Middle frontal gyrus (tissue), 1 donor: ENCODE measurements around the gene ZNF487.
"Not testable (repeated sequence)": the region's sequence is repeated elsewhere in the genome, so short reads cannot be mapped to it uniquely, and the experiment has no call there.

Source experiments
- DNase-seq: peaks from one replicate; pipeline ENCODE4 v3.0.0-alpha.2; 2015; ENCODE audit warnings: low spot score; ENCODE audit errors: extremely low spot score

ZNF487 gene

DNA sequence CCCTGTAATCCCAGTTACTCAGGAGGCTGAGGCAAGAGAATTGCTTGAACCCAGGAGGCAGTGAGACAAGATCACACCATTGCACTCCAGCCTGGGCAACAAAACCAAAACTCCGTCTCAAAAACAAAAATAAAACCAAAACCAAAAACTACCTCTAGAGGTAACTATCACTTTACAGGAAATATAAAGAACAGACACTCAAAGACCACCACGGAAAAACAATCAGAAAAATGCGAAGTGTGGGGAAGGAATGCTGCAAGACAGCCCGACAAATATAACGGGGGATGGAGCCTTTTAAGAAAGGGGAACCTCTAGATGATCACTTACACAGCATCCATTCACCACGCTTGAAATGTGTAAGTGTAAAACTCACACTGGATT is 32.2 kb upstream of the ZNF487 start:
- DNase-seq = no peak

DNA sequence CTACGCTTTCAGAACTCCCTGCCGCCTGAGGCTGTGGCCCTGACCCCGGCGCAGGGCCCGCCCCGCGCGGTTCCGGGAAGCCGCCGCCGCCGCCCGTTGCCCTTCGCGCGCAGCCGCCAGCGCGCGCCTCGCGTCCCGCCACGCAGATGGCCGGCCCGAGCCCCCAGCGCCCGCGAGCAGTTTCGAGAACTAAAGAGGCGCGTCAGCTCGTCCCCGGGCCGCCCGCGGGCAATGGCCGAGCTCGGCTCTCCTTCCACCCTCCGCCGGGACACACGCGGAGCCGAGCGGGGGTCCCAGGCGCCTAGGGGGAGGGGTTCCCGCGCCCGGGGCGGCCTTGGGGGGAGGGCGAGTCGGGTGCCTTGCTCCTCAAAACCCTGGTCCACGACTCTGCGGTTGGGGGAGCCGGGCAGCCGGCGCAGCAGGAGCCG is 29.7 kb upstream of the ZNF487 start:
- no peak for DNase-seq

DNA sequence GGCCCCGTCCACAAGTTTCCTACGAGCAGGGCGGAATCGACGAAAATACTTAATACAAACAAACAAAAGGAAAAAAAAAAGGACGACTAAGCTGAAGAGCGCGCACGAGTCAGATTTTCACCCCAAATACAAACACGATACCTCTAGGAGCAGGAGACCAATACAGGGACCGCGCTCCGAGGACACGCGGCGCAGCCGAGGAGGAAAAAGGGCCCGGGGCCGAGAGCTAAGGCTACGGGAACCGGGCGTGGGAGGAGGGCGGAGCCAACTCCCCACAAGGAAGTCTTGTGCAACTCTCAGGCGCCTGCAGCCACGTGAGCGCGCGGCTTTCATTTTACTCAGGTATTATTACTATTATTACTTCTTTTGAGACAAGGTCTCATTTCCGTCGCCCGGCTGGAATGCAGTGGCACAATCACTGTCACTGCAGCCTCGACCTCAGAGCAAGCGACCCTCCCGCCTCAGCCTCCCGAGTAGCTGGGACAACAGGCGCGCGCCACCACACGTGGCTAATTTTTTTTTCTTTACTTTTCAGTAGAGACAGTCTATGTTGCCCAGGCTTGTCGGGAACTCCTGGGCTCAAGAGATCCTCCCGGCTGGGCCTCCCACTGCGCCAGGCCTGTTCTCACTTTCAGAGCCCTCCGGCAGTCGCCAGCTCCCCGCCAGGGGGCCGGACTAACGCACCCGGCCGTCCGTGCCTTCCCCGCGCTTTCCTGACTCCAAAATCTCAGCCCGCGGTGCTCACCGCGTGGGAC is 29.2 kb upstream of the ZNF487 start:
- no peak for DNase-seq

DNA sequence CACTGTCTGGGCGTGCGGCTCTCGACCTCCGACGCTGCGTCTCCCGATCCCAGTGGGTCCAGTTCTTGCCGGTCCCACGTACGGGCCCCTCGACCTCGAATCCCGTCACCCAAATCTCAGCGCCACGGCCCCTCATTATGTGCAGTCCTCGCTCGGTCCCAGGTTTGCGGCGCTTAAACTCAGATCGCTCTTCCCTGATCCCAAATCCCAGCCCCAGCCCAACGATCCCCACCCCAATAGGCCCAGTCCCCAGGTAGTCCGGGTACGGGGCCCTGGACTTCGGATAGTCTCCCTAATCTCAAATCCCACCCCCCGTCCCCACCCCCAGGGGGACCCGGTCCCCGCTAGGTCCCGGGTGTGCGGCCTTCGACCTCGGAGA is 28.6 kb upstream of the ZNF487 start:
- no peak for DNase-seq

DNA sequence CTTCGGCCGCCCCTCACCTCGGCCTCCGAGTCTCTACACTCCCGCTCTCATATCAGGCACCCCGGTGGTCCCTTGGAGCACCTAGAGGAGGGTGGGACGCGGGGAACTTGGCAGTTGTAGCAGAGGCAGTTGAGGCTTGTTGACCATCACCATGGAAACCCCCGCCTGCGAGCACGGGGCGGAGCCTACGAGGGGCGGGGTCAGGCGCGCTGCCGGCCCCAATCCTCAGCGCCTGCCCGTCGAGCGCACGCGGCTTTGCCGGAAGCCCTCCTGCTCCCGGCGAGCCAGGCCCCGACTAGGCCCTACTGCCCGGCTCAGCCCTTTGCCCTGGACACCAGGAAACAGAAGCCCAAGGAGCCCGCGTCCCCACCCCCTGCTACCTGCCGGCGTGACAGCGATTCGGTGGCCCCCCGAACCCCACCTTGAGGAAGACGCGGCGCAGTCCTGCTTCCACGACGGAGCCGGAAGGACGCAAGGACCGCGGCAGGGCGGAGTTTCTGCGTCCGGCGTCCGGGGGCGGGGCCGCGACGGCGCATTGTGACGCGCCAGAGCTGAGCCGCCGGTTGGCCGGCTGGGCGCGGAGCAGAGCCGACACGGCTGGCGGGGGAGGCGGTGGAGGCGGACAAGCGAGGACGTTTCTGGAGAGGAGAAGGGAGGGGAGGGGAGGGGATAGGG is 28.1 kb upstream of the ZNF487 start, which contains the start of gene HNRNPF:
TSS of gene HNRNPF (minus strand) at position 477 of the 675 bp plus-strand sequence. CDS start 21,302 bp downstream, outside the sequence.
- DNase-seq = peak; percentile 97

DNA sequence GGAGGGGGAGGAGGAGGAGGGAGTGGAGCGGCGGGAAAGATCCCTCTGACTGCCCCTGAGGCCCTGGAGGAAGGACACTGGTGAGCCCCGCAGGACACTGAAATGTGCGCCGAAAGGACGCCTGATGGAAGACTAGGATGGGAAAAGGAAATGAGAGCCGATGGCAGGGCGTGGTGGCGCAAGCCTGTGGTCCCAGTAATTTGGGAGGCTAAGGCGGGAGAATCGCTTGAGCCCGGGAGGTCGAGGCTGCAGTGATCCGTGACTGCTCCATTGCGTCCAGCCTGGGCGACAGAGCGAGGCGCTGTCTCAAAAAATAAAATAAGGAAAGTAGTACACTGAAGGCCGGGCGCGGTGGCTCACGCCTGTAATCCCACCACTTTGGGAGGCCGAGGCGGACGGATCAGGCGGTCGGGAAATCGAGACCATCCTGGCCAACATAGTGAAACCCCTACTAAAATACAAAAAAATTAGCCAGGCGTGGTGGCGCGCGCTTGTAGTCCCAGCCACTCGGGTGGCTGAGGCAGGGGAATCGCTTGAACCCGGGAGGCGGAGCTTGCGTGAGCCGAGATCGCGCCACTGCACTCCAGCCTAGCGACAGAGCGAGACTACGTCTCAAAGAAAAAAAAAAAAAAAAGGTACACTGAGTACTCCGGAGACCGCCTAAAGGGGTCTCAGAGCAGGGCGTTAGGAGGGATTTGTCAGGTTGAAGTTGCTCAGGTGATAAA is 27.4 kb upstream of the ZNF487 start:
- no peak for DNase-seq

DNA sequence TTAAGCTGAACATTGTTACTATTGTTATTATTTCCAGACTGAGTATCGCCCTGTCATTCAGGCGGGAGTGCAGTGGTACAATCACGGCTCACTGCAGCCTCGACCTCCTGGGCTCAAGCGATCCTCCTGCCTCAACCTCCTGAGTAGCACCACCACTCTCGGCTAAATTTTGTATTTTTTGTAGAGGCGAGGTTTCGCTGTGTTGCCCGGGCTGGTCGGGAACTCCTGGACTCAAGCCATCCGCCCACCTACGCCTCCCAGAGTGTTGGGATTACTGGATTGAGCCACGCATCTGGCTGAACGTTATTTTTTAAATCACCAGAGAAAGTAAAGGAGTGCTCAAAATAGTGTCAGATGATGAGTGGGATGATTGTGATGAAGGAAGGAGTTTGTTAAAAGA is 26.6 kb upstream of the ZNF487 start:
- DNase-seq = no peak

DNA sequence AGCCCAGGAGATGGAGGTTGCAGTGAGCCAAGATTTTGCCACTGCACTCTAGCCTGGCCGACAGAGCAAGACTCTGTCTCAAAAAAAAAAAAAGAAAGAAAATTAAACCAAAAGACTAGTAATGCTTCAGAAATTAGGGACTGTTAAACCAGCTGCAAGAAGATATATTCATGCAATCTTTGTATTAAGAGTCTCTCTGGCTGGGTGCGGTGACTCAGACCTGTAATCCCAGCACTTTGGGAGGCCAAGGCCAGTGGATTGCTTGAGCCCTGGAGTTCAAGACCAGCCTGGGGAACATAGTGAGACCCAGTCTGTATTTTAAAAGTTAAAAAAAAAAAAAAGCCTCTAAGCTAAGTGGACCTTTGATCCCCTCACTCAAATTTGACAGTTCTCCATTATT is 25.4 kb upstream of the ZNF487 start:
- no peak for DNase-seq

DNA sequence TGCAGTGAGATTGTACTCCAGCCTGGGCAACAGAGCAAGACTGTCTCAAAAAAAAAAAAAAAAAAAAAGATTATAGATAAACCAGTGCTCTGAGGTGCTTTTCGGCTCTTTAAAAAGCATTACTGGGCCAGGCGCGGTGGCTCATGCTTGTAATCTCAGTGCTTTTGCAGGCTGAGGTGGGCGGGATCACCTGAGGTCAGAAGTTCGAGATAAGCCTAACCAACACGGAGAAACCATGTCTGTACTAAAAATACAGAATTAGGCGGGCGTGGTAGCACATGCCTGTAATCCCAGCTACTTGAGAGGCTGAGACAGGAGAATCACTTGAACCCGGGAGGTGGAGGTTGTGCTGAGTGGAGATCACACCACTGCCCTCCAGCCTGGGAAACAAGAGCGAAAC is 21.4 kb upstream of the ZNF487 start:
- no peak for DNase-seq

DNA sequence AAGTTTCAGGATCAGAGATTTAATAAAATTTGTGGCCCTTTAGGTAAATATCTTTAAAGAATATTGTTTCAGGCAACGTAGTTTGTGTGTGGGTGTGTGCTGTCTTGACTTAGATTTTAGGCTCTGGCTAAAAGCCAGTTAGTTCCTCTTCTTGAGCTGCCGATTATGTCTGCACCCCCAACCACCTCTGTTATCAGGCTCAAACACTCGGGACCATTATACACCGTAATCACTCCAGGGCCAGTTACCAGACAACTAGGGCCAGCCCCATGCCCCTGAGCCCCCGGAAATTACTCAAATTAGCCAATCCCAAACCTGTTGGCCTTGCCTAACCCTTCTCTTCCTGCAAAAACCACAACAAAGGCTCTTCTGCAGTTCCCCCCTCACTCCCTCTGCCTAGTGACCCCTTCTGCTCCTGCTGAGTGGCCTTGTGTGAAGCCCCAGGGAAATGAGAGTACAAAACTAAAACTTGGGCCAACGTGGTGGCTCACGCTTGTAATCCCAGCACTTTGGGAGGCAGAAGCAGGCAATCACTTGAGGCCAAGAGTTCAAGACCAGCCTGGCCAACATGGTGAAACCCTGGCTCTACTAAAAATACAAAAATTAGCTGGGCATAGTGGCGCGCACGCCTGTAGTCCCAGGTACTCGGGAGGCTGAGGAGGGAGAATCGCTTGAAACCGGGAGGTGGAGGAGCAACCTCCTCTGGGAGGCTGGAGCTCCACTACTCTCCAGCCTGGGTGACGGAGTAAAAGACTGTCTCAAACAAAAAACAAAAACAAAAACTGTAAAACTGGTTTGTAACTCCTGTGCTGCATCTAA is 18.8 kb upstream of the ZNF487 start:
- no peak for DNase-seq

DNA sequence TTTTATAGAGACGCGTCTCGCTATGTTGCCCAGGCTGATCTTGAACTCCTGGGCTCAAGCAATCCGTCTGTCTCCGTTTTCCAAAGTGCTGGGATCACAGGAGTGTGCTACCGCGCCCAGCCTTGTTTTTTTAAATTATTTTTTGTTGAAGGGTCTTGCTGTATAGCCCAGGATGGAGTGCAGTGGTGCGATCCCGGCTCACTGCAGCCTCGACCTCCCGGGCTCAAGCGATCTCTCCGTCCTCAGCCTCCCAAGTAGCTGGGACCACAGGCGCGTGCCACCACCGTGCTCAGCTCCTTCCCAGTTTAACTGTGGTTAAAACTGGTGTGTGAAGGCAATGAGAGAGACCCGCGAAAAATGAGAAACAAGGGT is 16.9 kb upstream of the ZNF487 start:
- no peak for DNase-seq

DNA sequence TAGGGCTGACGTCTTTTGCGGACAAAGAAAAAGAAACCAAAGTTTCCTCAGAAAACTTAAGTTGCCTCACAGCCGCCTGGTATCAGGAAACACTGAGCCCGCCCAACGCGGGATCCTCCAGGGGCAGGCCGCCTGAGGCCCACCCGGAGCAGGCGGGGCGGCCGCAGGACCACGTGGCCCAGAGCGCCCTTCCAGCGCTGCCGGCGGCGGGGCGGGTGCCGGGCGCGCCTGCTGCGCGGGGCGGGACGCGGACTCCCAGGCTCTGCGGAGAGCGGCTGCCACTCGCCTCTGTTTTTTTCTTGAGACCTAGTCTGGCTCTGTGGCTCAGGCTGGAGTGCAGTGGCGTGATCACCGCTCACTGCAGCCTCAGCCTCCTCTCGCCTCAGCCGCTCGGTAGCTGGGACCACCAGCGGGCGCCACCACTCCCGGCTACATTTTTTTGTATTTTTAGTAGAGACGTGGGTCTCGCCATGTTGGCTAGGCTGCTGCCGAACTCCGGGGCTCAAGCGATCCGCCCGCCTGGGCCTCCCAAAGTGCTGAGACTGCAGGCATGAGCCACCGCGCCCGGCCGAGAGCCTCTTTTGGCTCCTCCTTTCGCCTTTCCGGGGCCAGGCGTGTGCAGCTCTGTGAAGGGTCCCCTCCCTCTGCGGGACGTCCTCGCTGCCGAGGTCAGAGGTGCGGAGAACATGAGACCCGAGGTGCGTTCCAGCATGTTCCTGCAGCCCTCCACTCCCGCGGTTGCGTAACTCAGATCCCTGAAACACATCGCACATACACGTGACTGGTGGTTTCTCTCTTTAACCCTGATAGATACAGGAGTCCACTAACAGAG is 16.3 kb upstream of the ZNF487 start:
- peak; percentile 77 for DNase-seq

DNA sequence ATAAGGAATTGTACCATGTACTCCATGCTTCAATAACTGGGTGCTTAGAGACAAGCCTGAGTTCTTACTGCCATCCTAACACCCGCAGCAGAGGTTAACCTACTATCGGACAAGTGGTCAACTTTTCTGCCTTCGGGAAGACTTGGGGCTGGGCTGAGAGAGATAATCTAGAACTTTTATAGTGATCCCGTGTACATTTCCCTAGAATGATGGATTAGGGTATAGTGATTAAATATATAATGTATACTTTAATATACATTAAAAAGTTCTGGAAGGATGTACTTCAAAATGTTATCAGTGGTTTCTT is 15.8 kb upstream of the ZNF487 start:
- DNase-seq = no peak

DNA sequence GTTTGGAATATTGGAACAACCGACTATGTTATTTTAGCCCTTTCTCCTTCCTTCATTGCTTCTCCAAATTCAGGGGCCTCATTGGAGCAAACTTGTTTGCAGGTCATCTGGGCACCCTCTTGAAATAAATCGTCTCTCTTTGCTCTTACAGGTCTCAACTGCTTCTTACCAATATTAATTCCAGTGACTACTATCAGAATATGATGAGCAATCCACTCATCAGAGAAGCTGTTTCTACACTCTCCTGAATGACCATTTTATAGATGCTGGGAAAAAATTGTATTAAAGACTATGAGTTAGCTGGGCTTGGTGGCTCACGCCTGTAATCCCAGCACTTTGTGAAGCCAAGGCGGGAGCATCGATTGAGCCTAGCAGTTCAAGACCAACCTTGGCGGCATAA is 15.4 kb upstream of the ZNF487 start:
- no peak for DNase-seq

DNA sequence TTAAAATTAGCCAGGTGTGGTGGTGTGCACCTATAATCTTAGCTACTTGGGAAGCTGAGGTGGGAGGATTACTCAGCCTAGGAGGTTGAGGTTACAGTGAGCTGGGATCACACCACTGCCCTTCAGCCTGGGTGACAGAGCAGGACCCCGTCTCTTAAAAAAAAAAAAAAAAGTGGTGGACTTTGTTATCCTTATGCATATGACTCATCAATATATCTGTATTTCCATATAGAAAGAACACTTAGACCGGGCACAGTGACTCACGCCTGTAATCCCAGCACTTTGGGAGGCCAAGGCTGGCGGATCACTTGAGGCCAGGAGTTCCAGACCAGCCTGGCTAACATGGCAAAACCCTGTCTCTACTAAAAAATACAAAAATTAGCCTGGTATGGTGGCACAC is 15.0 kb upstream of the ZNF487 start:
- DNase-seq = not testable (repeated sequence)

DNA sequence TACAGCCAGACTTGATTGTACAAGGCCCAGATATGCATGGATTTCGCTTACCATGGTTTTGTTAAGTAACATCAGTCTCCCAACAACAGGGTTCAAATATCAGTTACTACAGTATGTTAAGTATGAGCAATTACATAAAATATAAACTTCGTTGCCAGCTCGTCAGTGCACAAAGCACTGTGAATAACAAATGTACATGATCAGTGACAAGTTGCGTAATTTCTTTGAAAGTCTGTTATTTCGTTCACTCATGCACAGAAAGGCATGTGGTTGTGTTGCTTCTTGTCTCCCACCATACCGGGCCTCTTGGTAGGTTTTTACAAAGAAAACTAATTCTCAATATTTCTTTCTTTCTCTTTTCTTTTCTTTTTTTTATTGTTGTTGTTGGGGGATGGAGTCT is 12.5 kb upstream of the ZNF487 start:
- DNase-seq = no peak

DNA sequence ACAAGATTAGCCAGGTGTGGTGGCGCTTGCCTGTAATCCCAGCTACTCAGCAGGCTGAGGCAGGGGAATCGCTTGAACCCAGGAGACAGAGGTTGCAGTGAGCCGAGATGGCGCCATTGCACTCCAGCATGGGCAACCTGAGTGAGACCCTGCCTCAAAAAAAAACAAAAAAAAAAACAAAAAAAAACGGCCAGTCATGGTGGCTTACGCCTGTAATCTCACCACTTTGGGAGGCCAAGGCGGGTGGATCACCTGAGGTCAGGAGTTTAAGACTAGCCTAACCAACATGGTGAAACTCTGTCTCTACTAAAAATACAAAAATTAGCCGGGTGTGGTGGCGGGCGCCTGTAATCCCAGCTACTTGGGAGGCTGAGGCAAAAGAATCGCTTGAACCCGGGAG is 10.4 kb upstream of the ZNF487 start:
- DNase-seq = not testable (repeated sequence)

DNA sequence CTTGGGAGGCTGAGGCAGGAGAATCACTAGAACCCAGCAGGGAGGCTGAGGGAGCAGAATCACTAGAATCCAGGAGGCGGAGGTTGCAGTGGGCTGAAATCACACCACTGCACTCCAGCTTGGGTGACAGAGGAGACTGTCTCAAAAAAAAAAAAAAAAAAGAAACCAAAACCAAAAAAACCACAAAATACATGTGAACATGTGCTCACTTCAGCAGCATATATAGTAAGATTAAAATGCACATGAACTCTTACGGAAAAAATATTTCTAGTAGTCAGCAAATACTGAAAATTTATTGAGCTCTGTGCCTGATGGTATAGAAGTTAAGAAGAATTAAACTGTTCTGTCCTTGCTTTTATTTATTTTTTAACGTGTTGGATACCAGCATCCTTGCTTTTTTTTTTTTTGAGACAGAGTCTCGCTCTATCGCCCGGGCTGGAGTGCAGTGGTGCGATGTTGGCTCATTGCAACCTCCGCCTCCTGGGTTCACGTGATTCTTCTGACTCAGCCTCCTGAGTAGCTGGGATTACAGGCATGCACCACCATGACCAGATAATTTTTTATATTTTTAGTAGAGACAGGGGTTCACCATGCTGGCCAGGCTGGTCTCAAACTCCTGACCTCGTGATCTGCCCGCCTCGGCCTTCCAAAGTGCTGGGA is 9.6 kb upstream of the ZNF487 start:
- no peak for DNase-seq

DNA sequence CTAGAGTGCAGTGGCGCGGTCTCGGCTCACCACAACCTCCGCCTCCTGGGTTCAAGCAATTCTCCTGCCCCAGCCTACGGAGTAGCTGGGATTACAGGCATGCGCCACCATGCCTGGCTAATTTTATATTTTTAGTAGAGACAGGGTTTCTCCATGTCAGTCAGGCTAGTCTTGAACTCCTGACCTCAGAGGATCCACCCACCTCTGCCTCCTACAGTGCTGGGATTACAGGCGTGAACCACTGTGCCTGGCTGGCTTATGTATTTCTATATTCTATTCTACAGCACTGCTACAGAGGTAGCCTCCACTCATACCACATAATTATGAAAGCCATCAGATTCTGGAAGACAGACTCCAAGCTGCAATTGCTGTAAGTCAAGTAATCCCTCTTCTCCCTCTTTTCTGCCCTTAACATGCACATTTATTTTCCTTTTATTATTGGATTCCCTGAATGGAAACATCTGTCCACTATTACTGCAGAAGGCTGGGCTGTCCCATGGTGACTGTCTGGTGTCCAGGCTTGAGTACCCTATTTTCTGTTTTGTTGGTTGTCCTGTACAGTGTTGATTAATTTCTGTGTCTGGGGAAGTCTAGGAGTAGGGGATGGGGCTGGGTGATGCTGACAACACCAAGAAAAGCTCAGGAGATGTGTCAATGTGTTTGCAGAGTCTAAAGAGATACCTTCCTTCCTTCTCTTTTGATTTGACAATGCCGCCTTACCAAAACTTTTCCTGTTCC is 5.8 kb upstream of the ZNF487 start:
- no peak for DNase-seq
